ENCODE results near the gene MINDY4.

Gene MINDY4

DNA sequence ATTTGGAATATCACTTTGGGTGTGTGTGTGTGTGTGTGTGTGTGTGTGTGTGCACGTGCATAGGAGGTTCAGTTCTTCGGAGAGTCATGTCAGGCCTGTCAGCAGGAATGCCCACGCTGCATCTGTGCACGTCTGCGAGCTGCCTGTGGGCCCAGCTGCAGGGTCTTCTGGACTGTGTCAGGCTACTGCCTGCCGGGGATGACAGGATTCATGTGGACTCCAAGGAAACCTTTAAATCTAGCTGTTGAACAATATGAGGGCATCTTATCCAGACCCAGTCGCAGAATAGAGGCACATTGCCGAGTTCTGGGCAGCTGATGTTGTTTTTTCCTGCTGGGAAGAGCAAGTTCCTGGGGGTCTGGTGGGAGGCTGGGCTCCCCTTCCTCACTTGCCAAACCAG lies 159.4 kb downstream of the MINDY4 start:
- Histone ChIP-seq H2AFZ (ENCODE audit: low read length) (no peak overlapping the region), H3K9ac (ENCODE audit: low read depth, low read length, poor library complexity) (no peak overlapping the region), H3K79me1 (ENCODE audit: low read depth, low read length) (no peaks in the 10 kb centered on the region), H3K36me3 (replicated peaks in 1 of 2; ENCODE audit: control insufficient read depth in 2 of 2, insufficient read depth in 2 of 2, low read length in 2 of 2) (no peaks in the 10 kb centered on the region), H4K91ac (ENCODE audit: low read depth, low read length, poor library complexity) (no peak overlapping the region), H2BK5ac (ENCODE audit: low read length) (no peak overlapping the region), H2BK120ac (ENCODE audit: low read depth, low read length) (no peak overlapping the region), H2AK5ac (ENCODE audit: low read depth, low read length) (no peak overlapping the region), H3K4ac (ENCODE audit: low read length) (no peak overlapping the region), H3K9me3 (replicated peaks in 1 of 2; ENCODE audit: control insufficient read depth in 2 of 2, insufficient read depth in 1 of 2, low read depth in 1 of 2, low read length in 2 of 2) (peaks cover 3 to 6% of the 10 kb centered on the region in 2 donors), H4K8ac (ENCODE audit: low read depth, low read length) (no peak overlapping the region), H3K4me2 (ENCODE audit: insufficient read depth, low read length, poor library complexity, severe bottlenecking) (no peak overlapping the region), H3K4me3 (ENCODE audit: low read length in 2 of 2) (peak overlapping the region in 1 of 2 donors; percentile 11), H3K14ac (ENCODE audit: low read length) (no peak overlapping the region), H3K4me1 (ENCODE audit: control insufficient read depth in 2 of 2, insufficient read depth in 1 of 2, low read depth in 1 of 2, low read length in 2 of 2) (peaks cover 0 to 11% of the 10 kb centered on the region in 2 donors), H3K23ac (ENCODE audit: low read depth, low read length, poor library complexity) (no peak overlapping the region), H3K27me3 (ENCODE audit: control insufficient read depth in 3 of 3, insufficient read depth in 3 of 3, low read depth in 1 of 3, low read length in 3 of 3) (peaks cover 0 to 14% (median 0%) of the 10 kb centered on the region in 3 experiments), H2BK12ac (ENCODE audit: low read length) (no peak overlapping the region), H3K27ac (replicated peaks; ENCODE audit: low read length) (no peak overlapping the region), H2BK15ac (ENCODE audit: low read length) (no peak overlapping the region), H3K18ac (ENCODE audit: low read length) (no peak overlapping the region)
- no peak for DNase-seq (ENCODE audit: low spot score)
- no CpG with 5 or more reads among the region's 8 CpGs for WGBS, 2 donors (ENCODE audit: extremely low coverage in 2 of 2, insufficient read length in 2 of 2, insufficient replicate concordance in 1 of 2)

- Histone ChIP-seq H2AK5ac (ENCODE audit: low read depth, low read length) (no peak overlapping the region), H3K23ac (ENCODE audit: low read depth, low read length, poor library complexity) (no peak overlapping the region), H3K4me2 (ENCODE audit: insufficient read depth, low read length, poor library complexity, severe bottlenecking) (no peak overlapping the region), H4K8ac (ENCODE audit: low read depth, low read length) (peak overlapping the region; percentile 29), H2AFZ (ENCODE audit: low read length) (no peak overlapping the region), H3K18ac (ENCODE audit: low read length) (no peak overlapping the region), H3K4me3 (ENCODE audit: low read length in 2 of 2) (no peak overlapping the region), H3K27ac (replicated peaks; ENCODE audit: low read length) (no peak overlapping the region), H3K27me3 (ENCODE audit: control insufficient read depth in 3 of 3, insufficient read depth in 3 of 3, low read depth in 1 of 3, low read length in 3 of 3) (peaks cover 0 to 14% (median 0%) of the 10 kb centered on the region in 3 experiments), H3K4me1 (ENCODE audit: control insufficient read depth in 2 of 2, insufficient read depth in 1 of 2, low read depth in 1 of 2, low read length in 2 of 2) (peaks cover 0 to 11% of the 10 kb centered on the region in 2 donors), H2BK120ac (ENCODE audit: low read depth, low read length) (no peak overlapping the region), H4K91ac (ENCODE audit: low read depth, low read length, poor library complexity) (no peak overlapping the region), H3K36me3 (replicated peaks in 1 of 2; ENCODE audit: control insufficient read depth in 2 of 2, insufficient read depth in 2 of 2, low read length in 2 of 2) (no peaks in the 10 kb centered on the region), H3K9me3 (replicated peaks in 1 of 2; ENCODE audit: control insufficient read depth in 2 of 2, insufficient read depth in 1 of 2, low read depth in 1 of 2, low read length in 2 of 2) (peaks cover 3 to 6% of the 10 kb centered on the region in 2 donors), H2BK5ac (ENCODE audit: low read length) (no peak overlapping the region), H2BK12ac (ENCODE audit: low read length) (no peak overlapping the region), H3K9ac (ENCODE audit: low read depth, low read length, poor library complexity) (no peak overlapping the region), H3K14ac (ENCODE audit: low read length) (no peak overlapping the region), H3K4ac (ENCODE audit: low read length) (no peak overlapping the region), H3K79me1 (ENCODE audit: low read depth, low read length) (no peaks in the 10 kb centered on the region), H2BK15ac (ENCODE audit: low read length) (peak overlapping the region; percentile 29)
- no peak for DNase-seq (ENCODE audit: low spot score)
- WGBS, 2 donors (ENCODE audit: extremely low coverage in 2 of 2, insufficient read length in 2 of 2, insufficient replicate concordance in 1 of 2): no CpG with 5 or more reads among the region's 24 CpGs
Measured at GRCh38 chr7:30931161-30931928, 160.1 kb downstream of the MINDY4 start.

- no peak overlapping the region for H3K9ac ChIP-seq (ENCODE audit: low read depth, low read length, poor library complexity)
- H3K36me3 ChIP-seq (replicated peaks in 1 of 2; ENCODE audit: control insufficient read depth in 2 of 2, insufficient read depth in 2 of 2, low read length in 2 of 2): no peaks in the 10 kb centered on the region
- no peak overlapping the region for H3K23ac ChIP-seq (ENCODE audit: low read depth, low read length, poor library complexity)
- H3K14ac ChIP-seq (ENCODE audit: low read length): no peak overlapping the region
- H2BK15ac ChIP-seq (ENCODE audit: low read length): peak overlapping the region; percentile 29
- H2BK12ac ChIP-seq (ENCODE audit: low read length): peak overlapping the region; percentile 30
- H2BK120ac ChIP-seq (ENCODE audit: low read depth, low read length): no peak overlapping the region
- no peak for DNase-seq (ENCODE audit: low spot score)
- H3K4me1 ChIP-seq (ENCODE audit: control insufficient read depth in 2 of 2, insufficient read depth in 1 of 2, low read depth in 1 of 2, low read length in 2 of 2): peaks cover 0 to 11% of the 10 kb centered on the region in 2 donors
- no peak overlapping the region for H2BK5ac ChIP-seq (ENCODE audit: low read length)
- H2AFZ ChIP-seq (ENCODE audit: low read length): no peak overlapping the region
- no peaks in the 10 kb centered on the region for H3K79me1 ChIP-seq (ENCODE audit: low read depth, low read length)
- no CpG with 5 or more reads among the region's 9 CpGs for WGBS, 2 donors (ENCODE audit: extremely low coverage in 2 of 2, insufficient read length in 2 of 2, insufficient replicate concordance in 1 of 2)
- peaks cover 0 to 14% (median 0%) of the 10 kb centered on the region in 3 experiments for H3K27me3 ChIP-seq (ENCODE audit: control insufficient read depth in 3 of 3, insufficient read depth in 3 of 3, low read depth in 1 of 3, low read length in 3 of 3)
- H3K9me3 ChIP-seq (replicated peaks in 1 of 2; ENCODE audit: control insufficient read depth in 2 of 2, insufficient read depth in 1 of 2, low read depth in 1 of 2, low read length in 2 of 2): peaks cover under 1 to 3% of the 10 kb centered on the region in 2 donors
- no peak overlapping the region for H4K8ac ChIP-seq (ENCODE audit: low read depth, low read length)
- no peak overlapping the region for H3K4me3 ChIP-seq (ENCODE audit: low read length in 2 of 2)
- H2AK5ac ChIP-seq (ENCODE audit: low read depth, low read length): no peak overlapping the region
- H3K27ac ChIP-seq (replicated peaks; ENCODE audit: low read length): no peak overlapping the region
- H4K91ac ChIP-seq (ENCODE audit: low read depth, low read length, poor library complexity): no peak overlapping the region
- H3K18ac ChIP-seq (ENCODE audit: low read length): no peak overlapping the region
- no peak overlapping the region for H3K4ac ChIP-seq (ENCODE audit: low read length)
- no peak overlapping the region for H3K4me2 ChIP-seq (ENCODE audit: insufficient read depth, low read length, poor library complexity, severe bottlenecking)
Measured at GRCh38 chr7:30931929-30932540, 160.8 kb downstream of the MINDY4 start.

GRCh38 chr7:30932562-30932961 lies 161.3 kb downstream of the MINDY4 start:
- peak overlapping the region; percentile 30 for H2BK12ac ChIP-seq (ENCODE audit: low read length)
- DNase-seq (ENCODE audit: low spot score): no peak
- H3K4me3 ChIP-seq (ENCODE audit: low read length in 2 of 2): no peak overlapping the region
- WGBS, 2 donors (ENCODE audit: extremely low coverage in 2 of 2, insufficient read length in 2 of 2, insufficient replicate concordance in 1 of 2): no CpG with 5 or more reads among the region's 6 CpGs
- H4K91ac ChIP-seq (ENCODE audit: low read depth, low read length, poor library complexity): peak overlapping the region; percentile 82
- H2BK5ac ChIP-seq (ENCODE audit: low read length): peak overlapping the region; percentile 43
- H3K14ac ChIP-seq (ENCODE audit: low read length): no peak overlapping the region
- peaks cover 0 to 11% of the 10 kb centered on the region in 2 donors for H3K4me1 ChIP-seq (ENCODE audit: control insufficient read depth in 2 of 2, insufficient read depth in 1 of 2, low read depth in 1 of 2, low read length in 2 of 2)
- H2AK5ac ChIP-seq (ENCODE audit: low read depth, low read length): peak overlapping the region; percentile 69
- H3K27ac ChIP-seq (replicated peaks; ENCODE audit: low read length): no peak overlapping the region
- no peak overlapping the region for H3K23ac ChIP-seq (ENCODE audit: low read depth, low read length, poor library complexity)
- no peaks in the 10 kb centered on the region for H3K9me3 ChIP-seq (replicated peaks in 1 of 2; ENCODE audit: control insufficient read depth in 2 of 2, insufficient read depth in 1 of 2, low read depth in 1 of 2, low read length in 2 of 2)
- peaks cover 0 to 14% (median 0%) of the 10 kb centered on the region in 3 experiments for H3K27me3 ChIP-seq (ENCODE audit: control insufficient read depth in 3 of 3, insufficient read depth in 3 of 3, low read depth in 1 of 3, low read length in 3 of 3)
- H3K79me1 ChIP-seq (ENCODE audit: low read depth, low read length): no peaks in the 10 kb centered on the region
- H3K36me3 ChIP-seq (replicated peaks in 1 of 2; ENCODE audit: control insufficient read depth in 2 of 2, insufficient read depth in 2 of 2, low read length in 2 of 2): no peaks in the 10 kb centered on the region
- H4K8ac ChIP-seq (ENCODE audit: low read depth, low read length): peak overlapping the region; percentile 70
- H3K4ac ChIP-seq (ENCODE audit: low read length): no peak overlapping the region
- H2AFZ ChIP-seq (ENCODE audit: low read length): no peak overlapping the region
- no peak overlapping the region for H3K9ac ChIP-seq (ENCODE audit: low read depth, low read length, poor library complexity)
- H2BK15ac ChIP-seq (ENCODE audit: low read length): peak overlapping the region; percentile 38
- peak overlapping the region; percentile 74 for H3K18ac ChIP-seq (ENCODE audit: low read length)
- peak overlapping the region; percentile 30 for H2BK120ac ChIP-seq (ENCODE audit: low read depth, low read length)
- no peak overlapping the region for H3K4me2 ChIP-seq (ENCODE audit: insufficient read depth, low read length, poor library complexity, severe bottlenecking)
